ENCODE measurements around the gene RNF103. TPM values are rescaled to one million over a fixed set of nuclear protein-coding genes. Genes with fewer than 3 reads are reported as not detected.

RNF103 gene
- total RNA-seq (29.9 TPM), polyA plus RNA-seq (ENCODE audit: insufficient read depth, low read depth, low replicate concordance) (12.5 TPM)
- long read RNA-seq, donor 1, full-length matches to known transcripts, result 5 of 25 reads
- long read RNA-seq, donor 1, partial matches to known transcripts, result 20 of 25 reads
- long read RNA-seq, donor 1, other reads (novel, unspliced or antisense), result 0 of 25 reads
- long read RNA-seq, donor 2, partial matches to known transcripts, result 0 of 4 reads
- long read RNA-seq, donor 2, other reads (novel, unspliced or antisense), result 0 of 4 reads
- long read RNA-seq, donor 3, full-length matches to known transcripts, result 8 of 8 reads
- long read RNA-seq, donor 3, partial matches to known transcripts, result 0 of 8 reads
- long read RNA-seq, donor 3, other reads (novel, unspliced or antisense), result 0 of 8 reads
- long read RNA-seq, donor 4, transcript RNF103-201 (4 exons, 3,477 nt), result major isoform, 8 of 8 reads
- long read RNA-seq, donor 4, partial matches to known transcripts, result 0 of 8 reads
- long read RNA-seq, donor 4, other reads (novel, unspliced or antisense), result 0 of 8 reads
- long read RNA-seq, donor 5, result 0 reads
- long read RNA-seq, donor 6, partial matches to known transcripts, result 0 of 2 reads
- long read RNA-seq, donor 6, other reads (novel, unspliced or antisense), result 0 of 2 reads
- long read RNA-seq, donor 7, full-length matches to known transcripts, result 51 of 62 reads
- long read RNA-seq, donor 7, partial matches to known transcripts, result 1 of 62 reads
- long read RNA-seq, donor 7, other reads (novel, unspliced or antisense), result 10 of 62 reads
- long read RNA-seq, donor 8, full-length matches to known transcripts, result 8 of 8 reads
- long read RNA-seq, donor 8, partial matches to known transcripts, result 0 of 8 reads
- long read RNA-seq, donor 8, other reads (novel, unspliced or antisense), result 0 of 8 reads
- long read RNA-seq, donor 9, result 0 reads
- long read RNA-seq, donor 10, partial matches to known transcripts, result 0 of 3 reads
- long read RNA-seq, donor 10, other reads (novel, unspliced or antisense), result 0 of 3 reads

DNA sequence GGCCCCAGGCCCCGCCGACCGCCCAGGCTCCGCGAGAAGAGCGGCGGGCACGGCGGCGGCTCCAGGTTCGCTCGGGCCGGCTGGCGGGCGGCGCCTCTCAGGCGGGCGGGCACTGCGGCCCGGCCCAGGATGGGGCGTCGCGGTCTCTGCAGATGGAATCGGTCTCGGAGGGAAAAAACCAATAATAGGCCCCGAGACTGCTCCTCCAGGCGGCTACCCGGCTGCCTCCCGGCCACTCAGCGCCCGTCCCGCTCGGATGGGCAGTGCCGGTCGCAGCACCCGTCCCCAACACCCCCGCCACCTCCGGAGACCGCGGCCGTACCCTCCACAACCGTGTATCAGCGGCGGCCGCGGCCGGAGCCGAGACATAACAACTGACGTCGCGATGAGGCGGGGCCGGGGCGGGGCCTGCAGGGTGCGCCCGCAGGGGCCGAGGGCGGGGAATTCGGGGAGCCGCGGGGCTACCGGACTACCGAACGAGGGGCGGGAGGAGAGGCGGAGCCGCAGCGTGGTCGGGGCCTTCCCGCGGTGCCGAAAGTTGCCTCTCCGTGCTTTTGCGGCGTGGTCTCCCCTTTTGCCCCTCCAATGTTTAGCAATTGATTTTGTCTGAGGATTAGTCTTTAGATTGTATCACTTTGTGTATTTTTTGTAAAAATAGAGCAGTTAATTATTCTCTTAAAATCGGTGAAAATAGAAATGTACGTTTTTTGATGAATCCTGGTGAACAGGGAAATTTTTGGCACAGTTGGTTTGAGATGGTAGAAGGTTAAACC is at the start of gene RNF103:
Gene RNF103 (minus strand): TSS at position 372 of the 773 bp plus-strand sequence. CDS start 979 bp downstream, outside the sequence.
- Histone ChIP-seq H3K9me3 (ENCODE audit: control insufficient read depth in 2 of 3, insufficient read depth in 1 of 3, low read length in 3 of 3) (no peaks in the 10 kb centered on the region), H3K4me1 (ENCODE audit: control insufficient read depth in 2 of 3, insufficient read depth in 2 of 3, low read depth in 1 of 3, low read length in 3 of 3) (no peaks in the 10 kb centered on the region), H3K9ac (ENCODE audit: low read length in 3 of 3) (peak within 1 kb of the TSS; percentile 65 to 95 (median 91)), H3K36me3 (ENCODE audit: control insufficient read depth in 2 of 3, insufficient read depth in 3 of 3, low read length in 3 of 3) (peaks cover 0 to 6% (median 4%) of the 10 kb centered on the region in 3 donors), H3K4me3 (ENCODE audit: low read length in 3 of 3) (peak within 1 kb of the TSS; percentile 78 to 96 (median 86)), H3K27me3 (ENCODE audit: control insufficient read depth, insufficient read depth, low read length) (no peaks in the 10 kb centered on the region), H3K27ac (ENCODE audit: low read depth in 2 of 2, low read length in 2 of 2) (peak within 1 kb of the TSS; percentile 92 to 95)
- intact Hi-C loops (cut with DNase I), result no loop called here
- TF ChIP-seq, protein P1, sequence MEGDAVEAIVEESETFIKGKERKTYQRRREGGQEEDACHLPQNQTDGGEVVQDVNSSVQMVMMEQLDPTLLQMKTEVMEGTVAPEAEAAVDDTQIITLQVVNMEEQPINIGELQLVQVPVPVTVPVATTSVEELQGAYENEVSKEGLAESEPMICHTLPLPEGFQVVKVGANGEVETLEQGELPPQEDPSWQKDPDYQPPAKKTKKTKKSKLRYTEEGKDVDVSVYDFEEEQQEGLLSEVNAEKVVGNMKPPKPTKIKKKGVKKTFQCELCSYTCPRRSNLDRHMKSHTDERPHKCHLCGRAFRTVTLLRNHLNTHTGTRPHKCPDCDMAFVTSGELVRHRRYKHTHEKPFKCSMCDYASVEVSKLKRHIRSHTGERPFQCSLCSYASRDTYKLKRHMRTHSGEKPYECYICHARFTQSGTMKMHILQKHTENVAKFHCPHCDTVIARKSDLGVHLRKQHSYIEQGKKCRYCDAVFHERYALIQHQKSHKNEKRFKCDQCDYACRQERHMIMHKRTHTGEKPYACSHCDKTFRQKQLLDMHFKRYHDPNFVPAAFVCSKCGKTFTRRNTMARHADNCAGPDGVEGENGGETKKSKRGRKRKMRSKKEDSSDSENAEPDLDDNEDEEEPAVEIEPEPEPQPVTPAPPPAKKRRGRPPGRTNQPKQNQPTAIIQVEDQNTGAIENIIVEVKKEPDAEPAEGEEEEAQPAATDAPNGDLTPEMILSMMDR (IDR thresholded peaks at IDR 0.05; ENCODE audit: borderline replicate concordance, extremely low read depth, insufficient read depth), result no peak
- FAIRE-seq (no peak), DNase-seq (peak; percentile 96 to 99 (median 97))

- Histone ChIP-seq H3K27ac (ENCODE audit: low read depth in 2 of 2, low read length in 2 of 2) (no peak overlapping the region), H3K27me3 (ENCODE audit: control insufficient read depth, insufficient read depth, low read length) (no peaks in the 10 kb centered on the region), H3K4me3 (ENCODE audit: low read length in 3 of 3) (no peak overlapping the region), H3K36me3 (ENCODE audit: control insufficient read depth in 2 of 3, insufficient read depth in 3 of 3, low read length in 3 of 3) (no peaks in the 10 kb centered on the region), H3K4me1 (ENCODE audit: control insufficient read depth in 2 of 3, insufficient read depth in 2 of 3, low read depth in 1 of 3, low read length in 3 of 3) (peaks cover 0 to 4% (median 2%) of the 10 kb centered on the region in 3 donors), H3K9me3 (ENCODE audit: control insufficient read depth in 2 of 3, insufficient read depth in 1 of 3, low read length in 3 of 3) (no peaks in the 10 kb centered on the region), H3K9ac (ENCODE audit: low read length in 3 of 3) (no peak overlapping the region)
- TF ChIP-seq, protein P1 (IDR thresholded peaks at IDR 0.05; ENCODE audit: borderline replicate concordance, extremely low read depth, insufficient read depth), result no peak
- intact Hi-C loops (cut with DNase I), result no loop called here
- DNase-seq (no peak), FAIRE-seq (no peak)
Observed at GRCh38 chr2:86673011-86673410, 49.3 kb upstream of the RNF103 start.

GRCh38 chr2:86672027-86672545 is 48.4 kb upstream of the RNF103 start:
- Histone ChIP-seq H3K4me3 (ENCODE audit: low read length in 3 of 3) (no peak overlapping the region), H3K9ac (ENCODE audit: low read length in 3 of 3) (no peak overlapping the region), H3K4me1 (ENCODE audit: control insufficient read depth in 2 of 3, insufficient read depth in 2 of 3, low read depth in 1 of 3, low read length in 3 of 3) (peaks cover 0 to 4% (median 2%) of the 10 kb centered on the region in 3 donors), H3K27me3 (ENCODE audit: control insufficient read depth, insufficient read depth, low read length) (no peaks in the 10 kb centered on the region), H3K36me3 (ENCODE audit: control insufficient read depth in 2 of 3, insufficient read depth in 3 of 3, low read length in 3 of 3) (no peaks in the 10 kb centered on the region), H3K9me3 (ENCODE audit: control insufficient read depth in 2 of 3, insufficient read depth in 1 of 3, low read length in 3 of 3) (no peaks in the 10 kb centered on the region), H3K27ac (ENCODE audit: low read depth in 2 of 2, low read length in 2 of 2) (no peak overlapping the region)
- TF ChIP-seq, protein P1 (IDR thresholded peaks at IDR 0.05; ENCODE audit: borderline replicate concordance, extremely low read depth, insufficient read depth), result no peak
- DNase-seq (no peak), FAIRE-seq (no peak)
- intact Hi-C loops (cut with DNase I), result no loop called here

All from kidney (tissue), 22 donors.